ENCODE results near the gene MAPKAP1.

Gene MAPKAP1

DNA sequence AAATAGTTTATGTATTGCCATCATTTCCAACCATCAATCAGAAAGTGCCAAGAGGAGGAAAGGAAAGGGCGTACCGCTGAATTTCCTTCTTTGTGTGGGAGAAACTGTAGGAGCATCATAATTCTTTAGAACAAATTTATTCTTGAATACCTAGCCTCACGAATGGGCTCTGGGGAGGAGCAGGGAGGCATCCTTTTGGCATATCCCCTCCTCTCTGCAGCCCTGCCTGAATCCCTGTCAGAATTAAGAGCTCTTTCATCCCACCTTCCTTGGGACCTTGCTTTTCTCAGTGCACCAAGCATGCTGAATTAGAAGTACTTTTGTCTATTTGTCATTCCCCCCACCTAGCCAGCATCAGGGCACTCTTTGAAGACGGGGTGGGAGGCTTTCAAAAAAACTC is 189.4 kb downstream of the MAPKAP1 start:
- H3K79me2 ChIP-seq (ENCODE audit: control insufficient read depth, low read length) = no peaks in the 10 kb centered on the region
- H3K4me1 ChIP-seq (ENCODE audit: control insufficient read depth, low read length) = peaks cover 14% of the 10 kb centered on the region
- no peak overlapping the region for H3K4me3 ChIP-seq (ENCODE audit: low read length)
- H4K20me1 ChIP-seq (ENCODE audit: control insufficient read depth, insufficient read depth, low read depth, low read length) = no peaks in the 10 kb centered on the region
- H3K27me3 ChIP-seq (ENCODE audit: control insufficient read depth, low read length) = no peaks in the 10 kb centered on the region
- TF ChIP-seq CTCF (IDR thresholded peaks at IDR 0.05; ENCODE audit: low read depth, low read length, poor library complexity, severe bottlenecking) (no peak), EZH2phosphoT487 (IDR thresholded peaks at IDR 0.05; ENCODE audit: borderline replicate concordance, low read length) (no peak)
- H3K9me3 ChIP-seq (ENCODE audit: control insufficient read depth, insufficient read depth, low read length) = no peaks in the 10 kb centered on the region
- H3F3A ChIP-seq (ENCODE audit: control insufficient read depth, insufficient read depth) = no peaks in the 10 kb centered on the region
- H3K4me2 ChIP-seq (ENCODE audit: low read length) = no peak overlapping the region
- no peak overlapping the region for H3K27ac ChIP-seq (ENCODE audit: low read depth, low read length)
- H3K9me2 ChIP-seq (replicated peaks; ENCODE audit: control insufficient read depth, low read length) = no peaks in the 10 kb centered on the region
- no peaks in the 10 kb centered on the region for H3K36me3 ChIP-seq (ENCODE audit: control insufficient read depth, low read length)

- no peak overlapping the region for H3K27ac ChIP-seq (ENCODE audit: low read depth, low read length)
- TF ChIP-seq CTCF (IDR thresholded peaks at IDR 0.05; ENCODE audit: low read depth, low read length, poor library complexity, severe bottlenecking) (no peak), EZH2phosphoT487 (IDR thresholded peaks at IDR 0.05; ENCODE audit: borderline replicate concordance, low read length) (no peak)
- H3K9me2 ChIP-seq (replicated peaks; ENCODE audit: control insufficient read depth, low read length) = no peaks in the 10 kb centered on the region
- H3K27me3 ChIP-seq (ENCODE audit: control insufficient read depth, low read length) = no peaks in the 10 kb centered on the region
- H3F3A ChIP-seq (ENCODE audit: control insufficient read depth, insufficient read depth) = no peaks in the 10 kb centered on the region
- H3K4me3 ChIP-seq (ENCODE audit: low read length) = no peak overlapping the region
- no peaks in the 10 kb centered on the region for H3K79me2 ChIP-seq (ENCODE audit: control insufficient read depth, low read length)
- H4K20me1 ChIP-seq (ENCODE audit: control insufficient read depth, insufficient read depth, low read depth, low read length) = no peaks in the 10 kb centered on the region
- no peak overlapping the region for H3K4me2 ChIP-seq (ENCODE audit: low read length)
- H3K9me3 ChIP-seq (ENCODE audit: control insufficient read depth, insufficient read depth, low read length) = no peaks in the 10 kb centered on the region
- peaks cover under 1% of the 10 kb centered on the region; the same call in 1 of the 2 replicates for H3K4me1 ChIP-seq (ENCODE audit: control insufficient read depth, low read length)
- no peaks in the 10 kb centered on the region for H3K36me3 ChIP-seq (ENCODE audit: control insufficient read depth, low read length)
Measured at GRCh38 chr9:125515983-125516940, 190.7 kb downstream of the MAPKAP1 start.

DNA sequence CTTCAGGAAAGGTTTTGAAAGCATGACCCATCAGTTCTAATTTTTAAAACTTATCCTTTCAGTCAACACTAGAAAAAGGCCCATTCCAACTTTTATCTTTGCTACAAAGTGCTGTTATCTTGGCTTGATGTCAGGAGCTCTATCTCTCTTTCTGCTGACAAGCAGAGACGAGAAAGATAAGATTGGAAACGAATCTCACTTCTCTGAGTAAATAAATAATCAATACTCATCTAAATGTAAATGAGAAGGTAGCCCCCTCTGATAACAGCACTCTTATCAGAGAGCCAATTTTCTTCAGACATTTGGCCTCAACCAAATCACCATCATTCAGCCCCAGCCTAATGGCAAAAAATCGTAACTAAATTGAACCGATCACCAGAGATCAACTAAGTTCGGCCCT is 191.7 kb downstream of the MAPKAP1 start:
- Histone ChIP-seq H3K4me1 (ENCODE audit: control insufficient read depth, low read length) (no peaks in the 10 kb centered on the region), H3K79me2 (ENCODE audit: control insufficient read depth, low read length) (no peaks in the 10 kb centered on the region), H3K4me2 (ENCODE audit: low read length) (no peak overlapping the region)

More for the DNA sequence above, 191.7 kb downstream of the MAPKAP1 start:
- Histone ChIP-seq H3K4me3 (ENCODE audit: low read length) (no peak overlapping the region), H3K27ac (ENCODE audit: low read depth, low read length) (no peak overlapping the region), H3K36me3 (ENCODE audit: control insufficient read depth, low read length) (no peaks in the 10 kb centered on the region), H3K27me3 (ENCODE audit: control insufficient read depth, low read length) (no peaks in the 10 kb centered on the region), H3K9me2 (replicated peaks; ENCODE audit: control insufficient read depth, low read length) (no peaks in the 10 kb centered on the region), H4K20me1 (ENCODE audit: control insufficient read depth, insufficient read depth, low read depth, low read length) (no peaks in the 10 kb centered on the region), H3K9me3 (ENCODE audit: control insufficient read depth, insufficient read depth, low read length) (no peaks in the 10 kb centered on the region), H3F3A (ENCODE audit: control insufficient read depth, insufficient read depth) (no peaks in the 10 kb centered on the region)
- no peak for TF ChIP-seq EZH2phosphoT487 (IDR thresholded peaks at IDR 0.05; ENCODE audit: borderline replicate concordance, low read length)
- TF ChIP-seq CTCF (IDR thresholded peaks at IDR 0.05; ENCODE audit: low read depth, low read length, poor library complexity, severe bottlenecking) = no peak
